Endothelial cell (in vitro differentiated cells): Measurements from ENCODE around the gene RNASEH1. TPM values are rescaled to one million over a fixed set of nuclear protein-coding genes. Genes with fewer than 3 reads are reported as not detected.
"Not testable (repeated sequence)": the region's sequence is repeated elsewhere in the genome, so short reads cannot be mapped to it uniquely, and the experiment has no call there.

Source experiments
- DNase-seq: peaks from one replicate; pipeline ENCODE4 v3.0.0; 2021; ENCODE audit warnings: low spot score
- H3K27ac Mint-ChIP-seq: one replicate; pipeline ENCODE4 v1.8.0; 2021; ENCODE audit warnings: mixed read lengths, inconsistent platforms; ENCODE audit not compliant: unreplicated experiment
- H3K27me3 Mint-ChIP-seq: one replicate; pipeline ENCODE4 v1.8.0; 2021; ENCODE audit warnings: mild to moderate bottlenecking, moderate library complexity, mixed read lengths, inconsistent platforms; ENCODE audit not compliant: unreplicated experiment
- H3K36me3 Mint-ChIP-seq: one replicate; pipeline ENCODE4 v1.8.0; 2021; ENCODE audit warnings: mild to moderate bottlenecking, low read depth, mixed read lengths, inconsistent platforms; ENCODE audit not compliant: unreplicated experiment
- H3K4me1 Mint-ChIP-seq: one replicate; pipeline ENCODE4 v1.8.0; 2021; ENCODE audit warnings: mild to moderate bottlenecking, mixed read lengths, inconsistent platforms; ENCODE audit not compliant: unreplicated experiment
- H3K4me3 Mint-ChIP-seq: one replicate; pipeline ENCODE4 v1.8.0; 2021; ENCODE audit warnings: mild to moderate bottlenecking, mixed read lengths, inconsistent platforms; ENCODE audit not compliant: unreplicated experiment
- H3K9me3 Mint-ChIP-seq: one replicate; pipeline ENCODE4 v1.8.0; 2021; ENCODE audit warnings: mixed read lengths, inconsistent platforms; ENCODE audit not compliant: unreplicated experiment
- CTCF ChIP-seq: fragments of 200-600 bp; sonication (generic); IDR thresholded peaks from one replicate; pipeline ENCODE4 v1.5.0; 2021; ENCODE audit warnings: antibody characterized with exemption; ENCODE audit not compliant: unreplicated experiment
- total RNA-seq: library from RNA; stranded (reverse); fragmentation: NEBNext Ultra II Directional; extraction: Animal tissue kit (Norgen Biotek cat#: 25700); gene quantifications from one replicate; pipeline ENCODE4 v1.2.1, GENCODE V29; 2021; ENCODE audit not compliant: unreplicated experiment

Gene RNASEH1
- total RNA-seq, 1 donor from 2014 or later, result 24.4 TPM

DNA sequence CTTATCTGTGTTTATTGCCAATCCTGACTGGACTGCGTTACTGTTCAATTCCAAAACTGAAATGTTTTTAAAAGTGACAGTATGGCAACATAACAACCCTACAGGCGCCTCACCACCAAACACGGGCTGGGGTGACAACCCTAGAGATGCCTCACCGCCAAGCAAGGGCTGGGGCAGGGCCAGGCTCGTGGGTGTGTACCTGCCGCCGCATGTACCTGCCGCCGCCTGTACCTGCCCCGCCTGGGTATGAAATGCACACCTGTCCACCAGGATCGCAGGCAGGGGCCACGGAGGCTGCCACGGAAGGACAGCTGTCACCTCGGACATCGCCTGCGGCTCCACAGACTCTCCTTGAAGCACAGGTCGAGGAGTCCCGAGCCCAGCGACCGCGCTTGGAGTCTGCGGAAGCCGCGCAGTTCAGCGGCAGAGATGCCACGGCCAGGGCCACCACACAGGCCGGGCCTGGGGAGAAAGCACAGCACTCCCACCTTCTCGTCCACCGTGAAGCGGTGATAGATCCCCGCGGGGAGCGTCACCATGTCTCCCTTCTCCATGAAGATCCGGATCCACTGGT, 57.7 kb downstream of the RNASEH1 start:
- Mint-ChIP-seq H3K27me3 (peaks cover 3% of the 10 kb centered on the region), H3K4me3 (no peak overlapping the region), H3K4me1 (no peaks in the 10 kb centered on the region), H3K27ac (no peak overlapping the region), H3K36me3 (peaks cover 32% of the 10 kb centered on the region), H3K9me3 (no peaks in the 10 kb centered on the region)
- no peak for TF ChIP-seq CTCF
- DNase-seq, result no peak

- no peak overlapping the region for H3K27ac Mint-ChIP-seq
- no peaks in the 10 kb centered on the region for H3K4me1 Mint-ChIP-seq
- H3K36me3 Mint-ChIP-seq, result peaks cover 21% of the 10 kb centered on the region
- H3K4me3 Mint-ChIP-seq, result no peak overlapping the region
- no peak for DNase-seq
- H3K9me3 Mint-ChIP-seq, result no peaks in the 10 kb centered on the region
- peaks cover 3% of the 10 kb centered on the region for H3K27me3 Mint-ChIP-seq
- TF ChIP-seq CTCF, result no peak
Measured at GRCh38 chr2:3498783-3499394, 59.2 kb downstream of the RNASEH1 start.

GRCh38 chr2:3496708-3497080, 61.4 kb downstream of the RNASEH1 start:
- DNase-seq, H3K9me3 Mint-ChIP-seq, H3K36me3 Mint-ChIP-seq, H3K27me3 Mint-ChIP-seq, H3K27ac Mint-ChIP-seq, H3K4me3 Mint-ChIP-seq, H3K4me1 Mint-ChIP-seq: not testable (repeated sequence)

Other genes with a start within 250 kb of the RNASEH1 start
- gene EIPR1, start 180.5 kb downstream of the RNASEH1 start, total RNA-seq, result 35.9 TPM
- 105 TPM for gene TRAPPC12, start 178.6 kb downstream of the RNASEH1 start, total RNA-seq
- gene ADI1, start 38.8 kb downstream of the RNASEH1 start, total RNA-seq, result 21.6 TPM
- gene RPS7, start 16.9 kb upstream of the RNASEH1 start, total RNA-seq, result 1,549 TPM
- 2.3 TPM for gene COLEC11, start 36.8 kb upstream of the RNASEH1 start, total RNA-seq
- gene ALLC, start 99.9 kb upstream of the RNASEH1 start, total RNA-seq, result 0.26 TPM
- gene DCDC2C, start 145.2 kb upstream of the RNASEH1 start, total RNA-seq, result not detected